Measurements from ENCODE around the gene ROBO1.

Gene ROBO1

DNA sequence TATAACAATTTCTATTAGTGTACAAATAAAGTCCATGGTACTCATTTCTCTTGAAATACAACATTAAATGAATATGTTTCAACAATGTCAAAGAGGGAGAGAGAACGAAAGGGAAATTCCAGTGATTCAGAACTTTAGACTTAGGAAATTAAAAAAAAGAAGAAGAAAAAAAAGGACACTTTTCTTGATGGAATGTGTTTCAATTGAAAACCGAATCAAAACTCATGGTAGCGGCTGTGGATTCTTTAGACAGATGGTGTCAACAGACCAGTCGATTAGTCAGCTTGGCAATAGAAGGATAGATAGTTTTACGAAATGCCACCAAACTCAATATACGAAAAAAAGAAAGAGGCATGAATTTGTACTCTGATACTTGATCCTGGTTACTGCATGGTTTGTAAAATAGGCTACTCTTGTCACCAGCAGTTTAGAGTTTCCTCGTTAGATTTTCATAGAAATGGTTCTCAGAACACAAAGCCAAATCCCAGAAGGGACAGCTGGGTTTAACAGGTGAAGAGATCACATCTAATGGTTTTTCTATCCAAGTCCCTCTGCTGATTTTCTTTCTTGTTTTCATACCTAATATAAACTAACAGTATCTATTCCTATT lies 793.5 kb downstream of the ROBO1 start:
- H3K36me3 ChIP-seq, result peaks cover 11% of the 10 kb centered on the region
- H3K4me2 ChIP-seq, result no peak overlapping the region
- H3K27me3 ChIP-seq, result no peaks in the 10 kb centered on the region
- peaks cover 13% of the 10 kb centered on the region; the same call in 1 of the 2 replicates for H3K4me1 ChIP-seq
- peaks cover 67% of the 10 kb centered on the region for H4K20me1 ChIP-seq
- no peak for TF ChIP-seq Cebpa-rat (IDR thresholded peaks at IDR 0.05)
- H3K4me3 ChIP-seq, result no peak overlapping the region
- no peak overlapping the region for H3K9ac ChIP-seq
- H3K9me3 ChIP-seq, result peaks cover 14% of the 10 kb centered on the region; the same call in 1 of the 2 replicates
- H3K27ac ChIP-seq, result no peak overlapping the region

GRCh38 chr3:78972617-78973301 lies 795.0 kb downstream of the ROBO1 start:
- Histone ChIP-seq H3K4me3 (no peak overlapping the region), H3K27me3 (no peaks in the 10 kb centered on the region), H3K4me1 (no peaks in the 10 kb centered on the region), H3K9me3 (peaks cover 14% of the 10 kb centered on the region; the same call in 1 of the 2 replicates), H4K20me1 (peaks cover 60% of the 10 kb centered on the region), H3K36me3 (peaks cover 11% of the 10 kb centered on the region), H3K9ac (no peak overlapping the region), H3K4me2 (no peak overlapping the region), H3K27ac (no peak overlapping the region)
- TF ChIP-seq Cebpa-rat (IDR thresholded peaks at IDR 0.05), result no peak

DNA sequence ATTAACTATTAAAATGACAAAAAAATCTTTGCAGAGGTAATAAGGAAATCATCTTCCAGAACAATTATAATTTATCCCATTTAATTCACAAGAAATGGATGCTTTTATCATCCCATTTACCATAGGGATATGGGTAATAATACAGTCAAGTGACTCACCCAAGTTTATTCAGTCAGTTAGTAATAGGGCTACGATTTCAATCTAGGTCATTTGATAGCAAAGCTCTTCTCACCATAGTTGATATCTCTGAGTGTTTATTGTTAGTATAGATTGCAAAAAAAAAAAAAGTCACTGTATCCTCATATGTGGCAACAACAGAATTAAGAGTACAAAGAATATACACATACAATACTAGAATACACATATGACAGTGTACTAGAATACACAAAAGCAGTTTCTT lies 797.1 kb downstream of the ROBO1 start:
- no peak overlapping the region for H3K4me3 ChIP-seq
- H3K27ac ChIP-seq, result no peak overlapping the region
- H3K36me3 ChIP-seq, result peaks cover 16% of the 10 kb centered on the region
- TF ChIP-seq Cebpa-rat (IDR thresholded peaks at IDR 0.05), result no peak
- peaks cover 39% of the 10 kb centered on the region for H4K20me1 ChIP-seq
- peaks cover 20% of the 10 kb centered on the region; the same call in 1 of the 2 replicates for H3K9me3 ChIP-seq
- H3K4me2 ChIP-seq, result no peak overlapping the region
- no peaks in the 10 kb centered on the region for H3K27me3 ChIP-seq
- H3K4me1 ChIP-seq, result no peaks in the 10 kb centered on the region
- H3K9ac ChIP-seq, result no peak overlapping the region

DNA sequence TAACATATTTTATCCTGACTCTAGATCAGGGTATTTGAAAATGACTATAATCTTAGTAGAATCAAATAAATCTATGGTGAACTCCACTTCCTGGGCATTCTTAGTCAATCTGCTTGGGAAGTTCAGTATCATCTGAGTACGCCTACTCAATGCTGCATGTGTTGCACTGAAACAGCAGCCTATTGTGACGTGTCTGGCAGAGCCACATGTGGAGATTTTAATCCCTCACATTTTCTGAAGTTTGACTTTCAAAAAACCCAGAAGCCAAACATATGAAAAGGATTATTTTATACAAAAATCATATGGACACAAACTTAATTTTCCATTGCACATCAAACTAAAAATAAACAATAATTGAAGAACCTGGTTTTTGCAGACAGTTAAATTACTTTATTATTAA lies 798.3 kb downstream of the ROBO1 start:
- Histone ChIP-seq H3K27me3 (no peaks in the 10 kb centered on the region), H3K4me3 (no peak overlapping the region), H3K4me2 (no peak overlapping the region), H3K36me3 (peaks cover 16% of the 10 kb centered on the region), H3K9ac (no peak overlapping the region), H3K4me1 (no peaks in the 10 kb centered on the region), H4K20me1 (peaks cover 29% of the 10 kb centered on the region), H3K9me3 (peaks cover 20% of the 10 kb centered on the region; the same call in 1 of the 2 replicates), H3K27ac (no peak overlapping the region)
- TF ChIP-seq Cebpa-rat (IDR thresholded peaks at IDR 0.05), result no peak

DNA sequence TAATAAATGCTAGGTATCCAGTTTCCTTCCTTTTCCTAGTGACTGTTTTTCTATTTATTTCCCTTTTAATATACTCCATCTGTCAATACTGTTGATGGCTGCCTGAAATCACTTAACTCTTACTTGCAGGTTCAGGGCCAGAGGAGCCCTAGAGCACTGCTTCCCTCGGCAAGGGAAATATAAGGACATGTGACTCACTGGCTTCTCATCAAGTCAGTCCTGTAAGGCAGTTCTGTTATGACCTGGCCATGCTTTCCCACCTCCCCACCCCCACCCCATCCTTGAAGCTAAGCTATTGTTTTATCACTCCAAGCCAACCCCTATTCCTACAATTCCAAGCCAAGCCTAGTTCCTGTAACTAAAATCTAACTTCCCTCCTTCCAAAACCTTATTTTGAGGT lies 800.7 kb downstream of the ROBO1 start:
- Histone ChIP-seq H3K27ac (no peak overlapping the region), H3K9me3 (peaks cover 17% of the 10 kb centered on the region; the same call in 1 of the 2 replicates), H3K9ac (no peak overlapping the region), H3K36me3 (peaks cover 23% of the 10 kb centered on the region), H3K4me3 (no peak overlapping the region), H3K4me2 (no peak overlapping the region), H3K27me3 (no peaks in the 10 kb centered on the region), H3K4me1 (no peaks in the 10 kb centered on the region), H4K20me1 (peaks cover 35% of the 10 kb centered on the region)
- no peak for TF ChIP-seq Cebpa-rat (IDR thresholded peaks at IDR 0.05)

GRCh38 chr3:78963771-78964170 lies 804.0 kb downstream of the ROBO1 start:
- H4K20me1 ChIP-seq, result peaks cover 43% of the 10 kb centered on the region
- peaks cover 41% of the 10 kb centered on the region for H3K36me3 ChIP-seq
- no peak overlapping the region for H3K27ac ChIP-seq
- no peaks in the 10 kb centered on the region for H3K4me1 ChIP-seq
- H3K9me3 ChIP-seq, result peaks cover 11% of the 10 kb centered on the region; the same call in 1 of the 2 replicates
- H3K27me3 ChIP-seq, result no peaks in the 10 kb centered on the region
- TF ChIP-seq Cebpa-rat (IDR thresholded peaks at IDR 0.05), result no peak
- no peak overlapping the region for H3K9ac ChIP-seq
- H3K4me2 ChIP-seq, result no peak overlapping the region
- H3K4me3 ChIP-seq, result no peak overlapping the region

GRCh38 chr3:78957456-78957855 lies 810.3 kb downstream of the ROBO1 start:
- H3K27ac ChIP-seq, result no peak overlapping the region
- no peak overlapping the region for H3K9ac ChIP-seq
- H3K27me3 ChIP-seq, result no peaks in the 10 kb centered on the region
- H3K9me3 ChIP-seq, result no peaks in the 10 kb centered on the region
- no peaks in the 10 kb centered on the region for H3K4me1 ChIP-seq
- no peak overlapping the region for H3K4me3 ChIP-seq
- H4K20me1 ChIP-seq, result peaks cover 77% of the 10 kb centered on the region
- no peak overlapping the region for H3K4me2 ChIP-seq
- no peak for TF ChIP-seq Cebpa-rat (IDR thresholded peaks at IDR 0.05)
- H3K36me3 ChIP-seq, result peaks cover 26% of the 10 kb centered on the region

DNA sequence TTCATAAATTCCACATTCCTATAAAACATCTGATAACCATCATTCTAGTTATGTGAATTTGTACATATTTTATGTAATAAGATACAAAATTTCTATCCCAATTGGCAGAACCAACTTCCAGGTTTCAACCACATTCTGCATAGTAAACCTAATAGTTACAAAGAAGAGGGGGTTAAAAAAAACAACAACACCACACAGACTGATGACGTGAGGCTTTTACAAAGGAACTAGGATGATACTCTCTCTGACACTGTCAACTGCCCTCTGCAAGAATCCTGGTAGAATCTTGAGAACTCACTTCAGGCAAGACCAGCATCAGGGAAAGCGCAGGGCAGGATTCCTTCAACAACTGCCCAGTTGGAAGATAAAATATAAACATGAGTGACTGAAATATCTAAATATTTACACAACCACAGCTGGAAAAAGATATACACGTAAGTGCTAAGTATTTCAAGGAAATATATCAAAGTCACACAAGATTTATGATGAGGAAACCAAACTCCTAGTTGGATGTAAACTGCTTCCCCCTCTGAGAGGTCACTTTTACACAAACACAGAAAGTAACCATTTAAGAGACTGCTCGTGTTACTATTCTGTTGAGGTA lies 816.4 kb downstream of the ROBO1 start:
- no peaks in the 10 kb centered on the region for H3K4me1 ChIP-seq
- H3K36me3 ChIP-seq, result peaks cover 8% of the 10 kb centered on the region; the same call in 1 of the 2 replicates
- peaks cover 26% of the 10 kb centered on the region for H3K9me3 ChIP-seq
- H3K27ac ChIP-seq, result no peak overlapping the region
- H3K4me2 ChIP-seq, result no peak overlapping the region
- no peaks in the 10 kb centered on the region for H3K27me3 ChIP-seq
- H3K4me3 ChIP-seq, result no peak overlapping the region
- no peak overlapping the region for H3K9ac ChIP-seq
- peaks cover 22% of the 10 kb centered on the region; the same call in 1 of the 2 replicates for H4K20me1 ChIP-seq
- no peak for TF ChIP-seq Cebpa-rat (IDR thresholded peaks at IDR 0.05)

DNA sequence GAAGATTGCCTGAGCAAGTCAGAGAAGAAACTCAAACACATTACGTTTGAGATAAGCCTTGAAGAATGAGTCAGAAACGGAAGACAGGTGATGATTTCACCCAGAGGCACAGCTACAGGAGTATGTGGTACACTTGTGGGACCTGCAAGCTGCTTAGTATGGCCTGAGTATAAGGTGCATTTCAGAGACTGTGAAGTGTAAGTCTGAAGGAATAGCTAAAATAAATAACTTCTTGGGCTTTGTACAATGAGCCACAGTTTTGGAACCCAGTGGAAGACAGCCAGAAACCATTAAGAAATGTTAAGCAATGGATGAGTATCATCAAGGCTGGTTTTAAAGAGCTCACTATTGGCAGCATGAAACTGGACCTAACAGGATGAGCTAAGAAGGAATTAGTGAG lies 826.2 kb downstream of the ROBO1 start:
- Histone ChIP-seq H3K4me3 (no peak overlapping the region), H4K20me1 (peaks cover 50% of the 10 kb centered on the region), H3K9me3 (peaks cover 55% of the 10 kb centered on the region), H3K4me1 (no peaks in the 10 kb centered on the region), H3K27me3 (no peaks in the 10 kb centered on the region), H3K4me2 (no peak overlapping the region), H3K9ac (no peak overlapping the region), H3K36me3 (peaks cover 71% of the 10 kb centered on the region), H3K27ac (no peak overlapping the region)
- no peak for TF ChIP-seq Cebpa-rat (IDR thresholded peaks at IDR 0.05)

GRCh38 chr3:78940626-78941025 lies 827.2 kb downstream of the ROBO1 start:
- Histone ChIP-seq H3K36me3 (peaks cover 68% of the 10 kb centered on the region), H3K9me3 (peaks cover 49% of the 10 kb centered on the region), H3K27me3 (no peaks in the 10 kb centered on the region), H3K4me2 (no peak overlapping the region), H3K9ac (no peak overlapping the region), H3K4me3 (no peak overlapping the region), H3K4me1 (no peaks in the 10 kb centered on the region), H3K27ac (no peak overlapping the region), H4K20me1 (peaks cover 54% of the 10 kb centered on the region)
- no peak for TF ChIP-seq Cebpa-rat (IDR thresholded peaks at IDR 0.05)

Measured in BLaER1 (cell line).